Thyroid gland (tissue), 4 donors: Measurements from ENCODE around the gene KCTD21. TPM values are rescaled to one million over a fixed set of nuclear protein-coding genes. Genes with fewer than 3 reads are reported as not detected.

ENCODE experiments used
- DNase-seq, 2 donors: peaks; one replicate each; pipeline ENCODE4 v3.0.0-alpha.2; 2019
- H3K27ac ChIP-seq, 3 donors: fragments of 200-600 bp; sonication (generic); 1 replicate in 2 of 3; 2 replicates in 1 of 3; pipeline ENCODE4 v1.5.1; 2016 to 2019; ENCODE audit warnings: mild to moderate bottlenecking in 1 of 3, moderate library complexity in 1 of 3
- H3K27me3 ChIP-seq: fragments of 200-600 bp; sonication (generic); one replicate; pipeline ENCODE4 v1.5.1; 2019
- H3K36me3 ChIP-seq, 2 donors: fragments of 200-600 bp; sonication (generic); one replicate each; pipeline ENCODE4 v1.5.1; 2016 to 2019
- H3K4me1 ChIP-seq, 2 donors: fragments of 200-600 bp; sonication (generic); one replicate each; pipeline ENCODE4 v1.5.1; 2017 to 2019
- H3K4me3 ChIP-seq, 3 donors: fragments of 200-600 bp; sonication (generic); replicated peaks in 1 of 3; 1 replicate in 2 of 3; 2 replicates in 1 of 3; pipeline ENCODE4 v1.5.1; 2016; ENCODE audit warnings: mild to moderate bottlenecking in 1 of 3
- H3K9me3 ChIP-seq: fragments of 200-600 bp; sonication (generic); one replicate; pipeline ENCODE4 v1.5.1; 2017
- CTCF ChIP-seq, 6 experiments: fragments of 200-600 bp in 3 of 6; fragments of 450-650 bp in 3 of 6; sonication (generic) in 3 of 6; IDR thresholded peaks; one replicate each; pipeline ENCODE4 v1.5.1; 2016 to 2019; ENCODE audit warnings: antibody characterized with exemption in 6 of 6, mild to moderate bottlenecking in 2 of 6, inconsistent platforms in 1 of 6, moderate library complexity in 1 of 6
- POLR2A ChIP-seq, 2 donors: fragments of 450-650 bp; IDR thresholded peaks; one replicate each; pipeline ENCODE4 v1.6.1; 2017; ENCODE audit warnings: antibody characterized with exemption in 2 of 2, mild to moderate bottlenecking in 2 of 2, moderate library complexity in 1 of 2
- WGBS, 2 donors: methylation state at CpG; one replicate each; pipeline ENCODE4 v1.1.5; 2017; 5-methylcytosine and 5-hydroxymethylcytosine counted together
- intact Hi-C: fragments of 100-400 bp; cut with DNase I; formaldehyde crosslinking; loops from one replicate; pipeline ENCODE4 v1.15.1; 2023
- total RNA-seq, 4 donors: library from RNA; depleted of rRNA; stranded (reverse); fragments of >200 nt; gene quantifications; one replicate each; pipeline ENCODE4 v1.2.3, GENCODE V29; 2016

The KCTD21 gene
- total RNA-seq, 4 donors from 2014 or later: 16.6 to 23.4 (median 17.0) TPM

GRCh38 chr11:78151804-78152203 lies 36.6 kb downstream of the KCTD21 start:
- TF ChIP-seq POLR2A (IDR thresholded peaks at IDR 0.05) (no peak), CTCF (IDR thresholded peaks at IDR 0.05) (no peak)
- Histone ChIP-seq H3K4me3 (no peak overlapping the region), H3K4me1 (no peaks in the 10 kb centered on the region), H3K27ac (no peak overlapping the region), H3K9me3 (no peaks in the 10 kb centered on the region), H3K36me3 (no peaks in the 10 kb centered on the region), H3K27me3 (no peaks in the 10 kb centered on the region)
- intact Hi-C loops: no loop called here
- no peak for DNase-seq

GRCh38 chr11:78150754-78151153 lies 37.7 kb downstream of the KCTD21 start:
- H3K27me3 ChIP-seq: no peaks in the 10 kb centered on the region
- no peaks in the 10 kb centered on the region for H3K36me3 ChIP-seq
- peaks cover 0 to 5% of the 10 kb centered on the region in 2 donors for H3K4me1 ChIP-seq
- TF ChIP-seq CTCF (IDR thresholded peaks at IDR 0.05): no peak
- TF ChIP-seq POLR2A (IDR thresholded peaks at IDR 0.05): no peak
- no peak for DNase-seq
- no peaks in the 10 kb centered on the region for H3K9me3 ChIP-seq
- no peak overlapping the region for H3K27ac ChIP-seq
- H3K4me3 ChIP-seq: no peak overlapping the region
- intact Hi-C loops: no loop called here

GRCh38 chr11:78150346-78150745 lies 38.1 kb downstream of the KCTD21 start:
- DNase-seq: no peak

GRCh38 chr11:78149646-78150045 lies 38.8 kb downstream of the KCTD21 start:
- TF ChIP-seq POLR2A (IDR thresholded peaks at IDR 0.05): no peak
- Histone ChIP-seq H3K27me3 (no peaks in the 10 kb centered on the region), H3K27ac (no peak overlapping the region), H3K4me1 (peaks cover 0 to 14% of the 10 kb centered on the region in 2 donors), H3K36me3 (no peaks in the 10 kb centered on the region), H3K4me3 (no peak overlapping the region), H3K9me3 (no peaks in the 10 kb centered on the region)
- 52 to 64% methylated on average over 1 of the region's 1 CpG for WGBS, 2 donors
- no peak for DNase-seq
- intact Hi-C loops: no loop called here

More at GRCh38 chr11:78150346-78150745, 38.1 kb downstream of the KCTD21 start:
- intact Hi-C loops: no loop called here
- H3K36me3 ChIP-seq: no peaks in the 10 kb centered on the region
- H3K27ac ChIP-seq: no peak overlapping the region
- H3K4me3 ChIP-seq: no peak overlapping the region
- H3K9me3 ChIP-seq: no peaks in the 10 kb centered on the region
- peaks cover 0 to 9% of the 10 kb centered on the region in 2 donors for H3K4me1 ChIP-seq
- TF ChIP-seq POLR2A (IDR thresholded peaks at IDR 0.05): no peak
- TF ChIP-seq CTCF (IDR thresholded peaks at IDR 0.05): no peak
- H3K27me3 ChIP-seq: no peaks in the 10 kb centered on the region
- WGBS, 2 donors: 97 to 99% methylated on average over 4 of the region's 4 CpGs

GRCh38 chr11:78147807-78148206 lies 40.6 kb downstream of the KCTD21 start:
- 93% methylated on average over 2 of the region's 2 CpGs for WGBS, 2 donors
- TF ChIP-seq POLR2A (IDR thresholded peaks at IDR 0.05): no peak
- intact Hi-C loops: no loop called here

GRCh38 chr11:78145511-78146025 lies 42.9 kb downstream of the KCTD21 start:
- peaks cover 0 to 17% of the 10 kb centered on the region in 2 donors for H3K4me1 ChIP-seq
- WGBS, 2 donors: 87 to 89% methylated on average over 1 of the region's 1 CpG
- intact Hi-C loops: no loop called here
- TF ChIP-seq CTCF (IDR thresholded peaks at IDR 0.05) (no peak), POLR2A (IDR thresholded peaks at IDR 0.05) (no peak)
- peak overlapping the region; percentile 25 to 45 (median 28) for H3K27ac ChIP-seq
- DNase-seq: peak; percentile 59 to 68
- no peaks in the 10 kb centered on the region for H3K36me3 ChIP-seq
- H3K27me3 ChIP-seq: no peaks in the 10 kb centered on the region
- no peak overlapping the region for H3K4me3 ChIP-seq
- H3K9me3 ChIP-seq: no peaks in the 10 kb centered on the region

More at GRCh38 chr11:78147807-78148206, 40.6 kb downstream of the KCTD21 start:
- Histone ChIP-seq H3K4me3 (no peak overlapping the region), H3K9me3 (no peaks in the 10 kb centered on the region), H3K27me3 (no peaks in the 10 kb centered on the region), H3K36me3 (no peaks in the 10 kb centered on the region), H3K27ac (no peak overlapping the region), H3K4me1 (peaks cover 0 to 14% of the 10 kb centered on the region in 2 donors)
- no peak for DNase-seq
